Stimulated activated naive B cell treated with anti-CD40 and anti-IgM and Interleukin-4, amounts not matched to agents 10 μg/mL and 1 μg/mL and 100 μg/mL, for 72 hours (primary cell): ENCODE data around the gene APOL6.
A peak's percentile ranks its signal among the peaks of the same experiment; 100 is the strongest.
"Not testable (repeated sequence)": the region's sequence is repeated elsewhere in the genome, so short reads cannot be mapped to it uniquely, and the experiment has no call there.

ENCODE experiments used
- ATAC-seq, 2 donors: fragments of 150-1000 bp; cut with Tn5 transposase; replicated peaks; 2 replicates each; pipeline ENCODE4 v1.10.0; 2021; ENCODE audit warnings: moderate library complexity in 1 of 2
- DNase-seq: peaks from one replicate; pipeline ENCODE4 v3.0.0; 2021
- H3K27ac Mint-ChIP-seq: one replicate; pipeline ENCODE4 v1.8.0; 2022; ENCODE audit warnings: mild to moderate bottlenecking, mixed read lengths
- H3K27me3 Mint-ChIP-seq, 2 donors: one replicate each; pipeline ENCODE4 v1.8.0; 2022; ENCODE audit warnings: mixed read lengths in 2 of 2
- H3K36me3 Mint-ChIP-seq, 2 donors: one replicate each; pipeline ENCODE4 v1.8.0; 2022; ENCODE audit warnings: mixed read lengths in 2 of 2, mild to moderate bottlenecking in 1 of 2
- H3K4me1 Mint-ChIP-seq, 2 donors: one replicate each; pipeline ENCODE4 v1.8.0; 2022; ENCODE audit warnings: mixed read lengths in 2 of 2, mild to moderate bottlenecking in 1 of 2
- H3K4me3 Mint-ChIP-seq, 2 donors: one replicate each; pipeline ENCODE4 v1.8.0; 2022; ENCODE audit warnings: mild to moderate bottlenecking in 2 of 2, mixed read lengths in 2 of 2, moderate library complexity in 1 of 2
- H3K9me3 Mint-ChIP-seq, 2 donors: one replicate each; pipeline ENCODE4 v1.8.0; 2022; ENCODE audit warnings: mixed read lengths in 2 of 2, mild to moderate bottlenecking in 1 of 2

The APOL6 gene

DNA sequence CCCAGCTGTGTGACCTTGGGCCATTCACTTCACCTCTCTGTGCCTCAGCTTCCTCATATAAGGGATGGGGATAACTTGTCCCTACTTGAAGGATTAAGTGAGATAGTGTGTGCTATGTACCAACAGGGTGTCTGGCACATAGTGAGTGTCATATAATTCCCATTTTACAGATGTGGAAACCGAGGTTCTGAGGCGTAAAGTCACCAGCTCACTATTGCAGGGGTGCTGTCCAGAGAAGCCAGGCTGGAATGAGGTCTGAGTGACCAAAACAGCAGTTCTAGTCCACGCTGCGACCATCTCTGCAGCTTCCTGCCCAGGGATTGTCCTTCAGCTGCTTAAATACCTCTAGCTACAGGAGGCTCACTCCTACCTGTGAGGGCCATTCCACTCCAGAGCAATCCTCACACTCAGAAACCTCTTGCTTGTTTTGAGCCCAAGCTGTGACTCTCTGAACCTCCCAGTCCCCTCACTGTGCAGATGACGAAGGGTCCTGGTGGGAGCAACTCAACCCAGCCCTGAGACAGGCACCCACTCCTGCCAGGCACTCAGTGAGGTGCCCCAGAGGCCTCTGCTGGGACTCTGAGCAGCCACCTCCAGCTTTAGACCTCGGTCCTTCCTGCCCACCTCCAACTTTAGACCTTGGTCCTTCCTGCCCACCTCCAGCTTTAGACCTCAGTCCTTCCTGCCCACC is 36.9 kb upstream of the APOL6 start:
- no peak for DNase-seq
- peaks cover 31 to 34% of the 10 kb centered on the region in 2 donors for H3K27me3 Mint-ChIP-seq
- H3K27ac Mint-ChIP-seq: peak overlapping the region; percentile 77
- H3K4me1 Mint-ChIP-seq: peaks cover 19 to 20% of the 10 kb centered on the region in 2 donors
- ATAC-seq: no peak
- H3K36me3 Mint-ChIP-seq: no peaks in the 10 kb centered on the region
- H3K4me3 Mint-ChIP-seq: peak overlapping the region; percentile 12 to 58
- H3K9me3 Mint-ChIP-seq: no peaks in the 10 kb centered on the region

GRCh38 chr22:35611891-35612576 is 36.2 kb upstream of the APOL6 start:
- DNase-seq (peak; percentile 50), ATAC-seq (peak; percentile 87 to 91)
- H3K4me1 Mint-ChIP-seq: peaks cover 19 to 20% of the 10 kb centered on the region in 2 donors
- H3K27ac Mint-ChIP-seq: peak overlapping the region; percentile 77
- H3K4me3 Mint-ChIP-seq: peak overlapping the region; percentile 9 to 58
- H3K9me3 Mint-ChIP-seq: no peaks in the 10 kb centered on the region
- no peaks in the 10 kb centered on the region for H3K36me3 Mint-ChIP-seq
- H3K27me3 Mint-ChIP-seq: peaks cover 24 to 29% of the 10 kb centered on the region in 2 donors

- H3K9me3 Mint-ChIP-seq: no peaks in the 10 kb centered on the region
- H3K27me3 Mint-ChIP-seq: peaks cover 16 to 25% of the 10 kb centered on the region in 2 donors
- H3K36me3 Mint-ChIP-seq: no peaks in the 10 kb centered on the region
- no peak overlapping the region for H3K27ac Mint-ChIP-seq
- DNase-seq (no peak), ATAC-seq (no peak)
- H3K4me3 Mint-ChIP-seq: no peak overlapping the region
- peaks cover 19 to 20% of the 10 kb centered on the region in 2 donors for H3K4me1 Mint-ChIP-seq
Observed at GRCh38 chr22:35612903-35613302, 35.3 kb upstream of the APOL6 start.

DNA sequence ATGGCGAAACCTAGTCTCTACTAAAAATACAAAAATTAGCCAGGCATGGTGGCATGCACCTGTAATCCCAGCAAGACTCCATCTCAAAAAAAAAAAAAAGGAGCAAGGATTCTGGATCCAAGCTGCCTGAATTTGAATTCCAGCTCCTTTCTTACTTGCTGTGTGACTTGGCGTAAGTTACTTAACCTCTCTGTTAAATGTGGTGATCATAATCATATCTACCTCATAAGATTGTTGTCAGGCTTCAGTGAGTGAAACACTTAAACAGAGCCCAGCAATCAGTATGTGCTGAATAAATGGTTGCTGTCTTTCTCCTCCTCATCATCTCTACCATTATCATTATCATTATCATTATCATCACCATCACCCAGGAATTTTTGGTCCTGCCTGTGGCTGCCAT is 33.8 kb upstream of the APOL6 start:
- peaks cover 19 to 20% of the 10 kb centered on the region in 2 donors for H3K4me1 Mint-ChIP-seq
- no peaks in the 10 kb centered on the region for H3K9me3 Mint-ChIP-seq
- no peak for ATAC-seq
- no peak overlapping the region for H3K27ac Mint-ChIP-seq
- no peak overlapping the region for H3K4me3 Mint-ChIP-seq
- no peaks in the 10 kb centered on the region for H3K36me3 Mint-ChIP-seq
- no peak for DNase-seq
- peaks cover under 1 to 14% of the 10 kb centered on the region in 2 donors for H3K27me3 Mint-ChIP-seq

DNA sequence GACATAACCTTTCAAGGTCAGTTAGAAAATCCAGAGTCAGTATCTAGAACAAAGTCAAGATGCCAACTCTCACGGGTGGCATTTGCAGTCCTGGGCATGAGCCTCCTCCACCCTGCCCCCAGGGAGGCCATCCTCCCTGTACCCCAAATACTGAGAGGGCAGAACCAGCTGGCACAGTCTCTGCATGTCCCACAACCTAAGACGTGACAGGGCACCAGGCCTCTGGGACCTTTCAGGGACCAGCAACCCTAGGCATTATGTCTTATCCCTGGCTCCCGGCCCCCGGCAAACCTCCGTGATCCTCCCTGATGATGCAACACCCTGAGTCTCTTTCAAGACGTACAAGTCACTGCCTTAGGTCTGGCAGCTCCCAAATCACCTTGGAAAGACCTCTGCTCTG is 33.1 kb upstream of the APOL6 start:
- ATAC-seq: no peak
- Mint-ChIP-seq H3K27me3 (peaks cover 0 to 15% of the 10 kb centered on the region in 2 donors), H3K4me3 (no peak overlapping the region), H3K27ac (no peak overlapping the region), H3K36me3 (no peaks in the 10 kb centered on the region), H3K4me1 (peaks cover 19 to 20% of the 10 kb centered on the region in 2 donors), H3K9me3 (no peaks in the 10 kb centered on the region)
- no peak for DNase-seq

DNA sequence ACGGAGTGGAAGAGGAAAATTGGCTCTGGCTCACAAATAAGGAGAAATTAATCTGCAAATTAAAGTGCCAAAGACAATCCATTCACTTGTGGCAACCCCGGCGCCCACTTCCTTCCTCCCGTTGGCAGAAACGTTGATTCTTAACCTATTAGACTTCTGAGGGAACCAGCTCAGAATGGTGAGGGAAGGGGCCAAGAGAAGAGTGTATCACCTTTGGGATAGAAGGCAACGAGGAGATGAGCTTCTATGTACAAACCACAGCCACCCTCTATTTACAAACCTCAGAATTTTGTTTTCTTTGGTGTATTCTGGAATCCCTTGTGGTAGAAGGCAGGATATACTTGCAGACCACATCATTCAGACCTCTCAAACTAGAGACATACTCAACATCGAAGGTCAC is 32.2 kb upstream of the APOL6 start:
- Mint-ChIP-seq H3K9me3 (no peaks in the 10 kb centered on the region), H3K4me1 (peaks cover 13 to 17% of the 10 kb centered on the region in 2 donors), H3K4me3 (no peak overlapping the region), H3K36me3 (no peaks in the 10 kb centered on the region), H3K27ac (no peak overlapping the region), H3K27me3 (peaks cover 0 to 14% of the 10 kb centered on the region in 2 donors)
- no peak for DNase-seq
- ATAC-seq: no peak

DNA sequence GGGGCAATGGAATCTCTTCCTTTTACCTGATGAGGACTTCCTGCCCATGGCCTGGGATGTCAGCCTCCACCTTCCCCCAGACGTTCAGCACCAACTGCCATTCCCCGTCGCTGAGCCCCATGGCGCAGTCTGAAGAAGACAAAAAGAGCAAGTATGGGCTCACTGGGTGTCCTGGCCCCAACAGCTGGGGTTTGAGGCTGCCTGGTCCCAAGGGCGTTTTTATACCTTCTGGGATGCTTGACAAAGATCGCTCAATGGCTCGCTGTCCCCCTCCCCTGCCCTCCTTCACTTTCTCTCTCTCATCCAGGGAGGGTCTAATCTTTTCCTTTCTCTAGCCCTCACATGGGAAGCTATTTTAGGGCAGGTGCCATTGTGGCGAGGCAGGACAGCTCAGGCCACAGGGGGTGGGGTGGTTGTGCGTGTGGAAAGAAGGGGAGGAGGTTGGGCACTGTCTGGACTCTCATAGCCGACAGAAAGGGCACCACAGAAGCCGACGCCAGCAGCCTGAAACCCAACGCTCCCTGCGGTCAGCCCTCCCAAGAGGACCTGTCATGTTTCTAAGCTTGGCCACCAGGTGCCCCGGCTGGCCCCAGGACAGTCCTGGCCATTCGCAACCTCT is 31.0 kb upstream of the APOL6 start, which contains the start of gene MB:
TSS of gene MB (minus strand) at position 193 of the 619 bp plus-strand sequence. CDS start at position 121, 72 bp downstream.
- peaks cover 0 to 14% of the 10 kb centered on the region in 2 donors for H3K27me3 Mint-ChIP-seq
- peaks cover 1 to 8% of the 10 kb centered on the region in 2 donors for H3K4me1 Mint-ChIP-seq
- H3K36me3 Mint-ChIP-seq: no peaks in the 10 kb centered on the region
- H3K27ac Mint-ChIP-seq: no peak within 1 kb of the TSS
- no peaks in the 10 kb centered on the region for H3K9me3 Mint-ChIP-seq
- no peak within 1 kb of the TSS for H3K4me3 Mint-ChIP-seq
- no peak for DNase-seq
- ATAC-seq: no peak

DNA sequence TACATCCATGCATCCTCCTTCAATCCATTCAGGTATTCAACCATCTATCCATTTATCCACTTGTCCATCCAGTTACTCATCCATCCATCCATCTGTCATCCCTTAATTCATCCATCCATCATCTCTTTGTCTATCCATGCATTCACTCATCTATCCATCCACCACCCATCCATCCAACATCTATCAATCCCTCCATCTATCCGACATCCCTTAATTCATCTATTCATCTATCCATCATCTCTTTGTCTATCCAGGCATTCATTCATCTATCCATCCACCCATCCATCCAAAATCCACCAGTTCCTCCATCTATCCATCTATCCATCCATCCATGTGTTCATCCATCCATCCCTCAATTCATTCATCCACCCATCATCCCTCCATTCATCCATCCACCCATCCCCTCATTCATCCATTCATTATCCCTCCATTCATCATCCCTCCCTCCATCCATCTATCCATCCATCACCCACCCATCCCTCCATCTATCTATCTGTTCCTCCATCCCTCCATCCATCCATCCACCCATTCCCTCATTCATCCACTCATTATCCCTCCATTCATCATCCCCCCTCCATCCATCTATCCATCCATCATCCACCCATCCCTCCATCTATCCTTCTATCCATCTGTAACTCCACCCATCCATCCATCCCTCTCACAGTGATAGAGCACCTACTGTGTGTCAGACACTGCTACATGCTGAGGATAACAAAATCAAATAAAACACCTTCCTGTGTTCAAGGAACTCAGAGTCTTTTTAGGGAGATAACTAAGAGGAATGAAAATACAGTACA is 29.6 kb upstream of the APOL6 start:
- ATAC-seq (no peak), DNase-seq (no peak)
- Mint-ChIP-seq H3K9me3 (no peaks in the 10 kb centered on the region), H3K4me3 (no peak overlapping the region), H3K4me1 (peaks cover 7 to 10% of the 10 kb centered on the region in 2 donors), H3K36me3 (no peaks in the 10 kb centered on the region), H3K27ac (no peak overlapping the region), H3K27me3 (peaks cover 10 to 22% of the 10 kb centered on the region in 2 donors)

DNA sequence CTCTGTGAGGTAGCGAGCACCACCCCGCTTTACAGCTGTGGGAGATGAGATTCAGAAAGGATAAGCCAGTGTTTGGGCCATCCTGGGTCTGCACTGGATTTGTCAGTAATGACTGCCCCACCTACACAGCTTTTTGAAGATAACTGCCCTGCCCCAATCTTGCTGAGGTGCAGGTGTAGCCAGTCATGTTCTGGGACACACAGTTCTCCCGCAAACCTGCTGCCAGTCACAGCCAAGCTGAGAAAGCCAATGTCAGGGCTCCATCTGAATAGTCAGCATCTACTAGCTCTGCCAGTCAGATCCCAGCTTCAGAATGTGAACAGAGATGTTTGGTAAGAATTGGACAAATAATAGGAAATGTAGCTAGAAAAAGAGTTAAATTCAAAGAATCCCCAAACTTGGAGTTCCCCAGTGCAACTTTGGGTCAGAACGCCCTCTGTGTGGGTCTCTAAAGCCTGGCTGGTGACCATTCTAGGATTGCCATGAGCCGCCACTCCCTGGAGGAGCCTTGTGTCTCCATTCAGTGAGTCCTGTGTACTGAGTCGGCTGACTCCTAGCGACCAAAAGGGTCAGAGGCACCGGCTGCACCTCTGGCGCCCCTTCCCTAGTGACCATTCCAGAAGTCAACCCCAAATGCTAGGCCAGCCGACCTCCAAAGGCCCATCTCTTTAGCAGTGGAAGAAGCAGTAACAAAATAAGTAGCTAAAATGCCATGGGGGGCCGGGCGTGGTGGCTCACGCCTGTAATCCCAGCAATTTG is 28.7 kb upstream of the APOL6 start:
- no peaks in the 10 kb centered on the region for H3K9me3 Mint-ChIP-seq
- no peak overlapping the region for H3K27ac Mint-ChIP-seq
- no peaks in the 10 kb centered on the region for H3K36me3 Mint-ChIP-seq
- no peak for DNase-seq
- H3K4me3 Mint-ChIP-seq: no peak overlapping the region
- no peak for ATAC-seq
- peaks cover 18 to 29% of the 10 kb centered on the region in 2 donors for H3K27me3 Mint-ChIP-seq
- H3K4me1 Mint-ChIP-seq: peaks cover 7 to 10% of the 10 kb centered on the region in 2 donors

DNA sequence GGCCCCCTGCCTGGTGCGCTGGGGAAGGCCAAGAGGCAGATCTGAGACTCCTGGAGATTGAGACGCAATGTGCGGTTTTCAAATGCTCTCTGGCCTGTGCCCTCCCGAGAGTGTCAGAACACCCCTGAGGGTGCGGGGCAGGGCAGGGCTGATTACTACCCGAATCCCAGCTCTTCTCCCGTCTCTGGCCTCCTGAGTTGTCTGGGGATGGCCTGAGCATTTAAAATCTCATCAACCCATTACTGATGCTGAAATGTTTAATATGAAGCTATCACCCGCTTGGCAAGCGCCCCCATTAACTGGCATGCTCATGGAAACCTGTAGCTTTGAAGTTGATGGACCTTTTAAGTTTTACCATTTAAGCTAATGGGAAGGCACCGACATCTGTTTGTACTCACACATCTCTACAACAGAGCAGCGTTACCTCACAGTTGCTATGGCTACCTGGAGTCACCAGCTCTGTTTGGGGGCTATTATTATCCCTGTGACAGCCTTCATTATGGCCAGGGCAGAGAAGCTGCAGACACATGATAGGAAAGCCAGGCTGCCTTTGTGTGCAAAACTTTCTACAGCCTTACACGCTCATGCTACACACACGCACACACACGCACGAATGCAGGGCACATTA is 27.5 kb upstream of the APOL6 start:
- no peaks in the 10 kb centered on the region for H3K9me3 Mint-ChIP-seq
- H3K4me3 Mint-ChIP-seq: no peak overlapping the region
- H3K27me3 Mint-ChIP-seq: peaks cover 30 to 32% of the 10 kb centered on the region in 2 donors
- H3K36me3 Mint-ChIP-seq: no peaks in the 10 kb centered on the region
- H3K4me1 Mint-ChIP-seq: peaks cover 6 to 8% of the 10 kb centered on the region in 2 donors
- H3K27ac Mint-ChIP-seq: no peak overlapping the region
- DNase-seq (no peak), ATAC-seq (no peak)

DNA sequence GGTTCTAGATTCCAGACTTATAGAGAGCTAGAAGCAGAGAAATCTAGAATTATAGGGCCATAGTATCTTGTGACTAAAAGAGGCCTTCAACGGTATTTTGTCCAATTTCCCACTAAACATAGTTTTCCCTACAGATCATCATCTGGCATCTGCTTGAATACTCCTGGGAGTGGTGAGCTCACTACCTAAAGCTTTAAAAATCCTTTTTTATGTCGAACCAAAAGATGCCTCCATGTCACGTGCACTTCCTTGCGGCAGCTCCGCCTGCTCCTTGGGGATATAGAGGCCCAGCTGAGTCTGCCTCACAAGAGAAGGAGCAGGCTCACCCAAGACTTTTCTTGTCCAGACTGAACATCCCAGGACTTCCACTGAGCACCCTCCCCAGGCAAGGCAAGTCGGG is 26.8 kb upstream of the APOL6 start:
- Mint-ChIP-seq H3K27me3 (peaks cover 37% of the 10 kb centered on the region in 2 donors), H3K36me3 (no peaks in the 10 kb centered on the region), H3K9me3 (no peaks in the 10 kb centered on the region), H3K4me3 (no peak overlapping the region), H3K4me1 (peaks cover 8 to 12% of the 10 kb centered on the region in 2 donors), H3K27ac (no peak overlapping the region)
- DNase-seq: no peak
- no peak for ATAC-seq

- ATAC-seq (no peak), DNase-seq (no peak)
- Mint-ChIP-seq H3K9me3 (no peaks in the 10 kb centered on the region), H3K27me3 (peaks cover 46% of the 10 kb centered on the region in 2 donors), H3K27ac (no peak overlapping the region), H3K4me1 (peaks cover 12 to 20% of the 10 kb centered on the region in 2 donors), H3K36me3 (no peaks in the 10 kb centered on the region), H3K4me3 (no peak overlapping the region)
Observed at GRCh38 chr22:35622191-35622913, 25.9 kb upstream of the APOL6 start.

- H3K9me3 Mint-ChIP-seq, H3K36me3 Mint-ChIP-seq, H3K27ac Mint-ChIP-seq, ATAC-seq, H3K4me3 Mint-ChIP-seq, DNase-seq: not testable (repeated sequence)
- Mint-ChIP-seq H3K27me3 (peaks cover 56 to 59% of the 10 kb centered on the region in 2 donors), H3K4me1 (peaks cover 18 to 26% of the 10 kb centered on the region in 2 donors)
Observed at GRCh38 chr22:35623885-35624284, 24.4 kb upstream of the APOL6 start.
